ENCODE results near the gene SUSD1. TPM values are rescaled to one million over a fixed set of nuclear protein-coding genes. Genes with fewer than 3 reads are reported as not detected.

The SUSD1 gene
- total RNA-seq, 3 donors from 2014 or later = 6.4 to 17.3 (median 13.1) TPM

DNA sequence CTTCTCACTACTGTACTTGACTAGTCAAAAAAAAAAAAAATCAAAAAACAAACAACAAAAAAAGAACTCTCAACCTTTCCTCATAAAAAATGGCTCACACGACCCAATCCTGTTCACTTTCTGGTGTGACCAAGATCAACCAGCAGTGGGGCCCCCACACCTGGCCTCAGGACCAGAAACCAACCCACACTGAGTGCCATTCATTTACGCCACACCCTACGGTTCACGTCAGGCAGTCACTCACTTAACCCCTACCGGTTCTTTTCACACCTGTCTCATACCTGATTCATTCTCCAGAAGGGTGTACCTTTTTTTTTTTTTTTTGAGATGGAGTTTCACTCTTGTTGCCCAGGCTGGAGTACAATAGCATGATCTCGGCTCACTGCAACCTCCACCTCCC is 5.7 kb downstream of the SUSD1 start:
- Histone ChIP-seq H3K27ac (no peak overlapping the region), H3K9me3 (no peaks in the 10 kb centered on the region), H3K4me1 (no peaks in the 10 kb centered on the region), H3K36me3 (no peaks in the 10 kb centered on the region), H3K27me3 (no peaks in the 10 kb centered on the region), H3K4me3 (no peak overlapping the region)
- intact Hi-C loops (cut with DNase I; ENCODE audit: low total_unique reads) = no loop called here
- TF ChIP-seq, protein P1, sequence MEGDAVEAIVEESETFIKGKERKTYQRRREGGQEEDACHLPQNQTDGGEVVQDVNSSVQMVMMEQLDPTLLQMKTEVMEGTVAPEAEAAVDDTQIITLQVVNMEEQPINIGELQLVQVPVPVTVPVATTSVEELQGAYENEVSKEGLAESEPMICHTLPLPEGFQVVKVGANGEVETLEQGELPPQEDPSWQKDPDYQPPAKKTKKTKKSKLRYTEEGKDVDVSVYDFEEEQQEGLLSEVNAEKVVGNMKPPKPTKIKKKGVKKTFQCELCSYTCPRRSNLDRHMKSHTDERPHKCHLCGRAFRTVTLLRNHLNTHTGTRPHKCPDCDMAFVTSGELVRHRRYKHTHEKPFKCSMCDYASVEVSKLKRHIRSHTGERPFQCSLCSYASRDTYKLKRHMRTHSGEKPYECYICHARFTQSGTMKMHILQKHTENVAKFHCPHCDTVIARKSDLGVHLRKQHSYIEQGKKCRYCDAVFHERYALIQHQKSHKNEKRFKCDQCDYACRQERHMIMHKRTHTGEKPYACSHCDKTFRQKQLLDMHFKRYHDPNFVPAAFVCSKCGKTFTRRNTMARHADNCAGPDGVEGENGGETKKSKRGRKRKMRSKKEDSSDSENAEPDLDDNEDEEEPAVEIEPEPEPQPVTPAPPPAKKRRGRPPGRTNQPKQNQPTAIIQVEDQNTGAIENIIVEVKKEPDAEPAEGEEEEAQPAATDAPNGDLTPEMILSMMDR (IDR thresholded peaks at IDR 0.05) = no peak
- TF ChIP-seq POLR2A (IDR thresholded peaks at IDR 0.05) (no peak), POLR2AphosphoS5 (IDR thresholded peaks at IDR 0.05) (no peak)
- DNase-seq (ENCODE audit: low spot score in 2 of 2) = no peak

DNA sequence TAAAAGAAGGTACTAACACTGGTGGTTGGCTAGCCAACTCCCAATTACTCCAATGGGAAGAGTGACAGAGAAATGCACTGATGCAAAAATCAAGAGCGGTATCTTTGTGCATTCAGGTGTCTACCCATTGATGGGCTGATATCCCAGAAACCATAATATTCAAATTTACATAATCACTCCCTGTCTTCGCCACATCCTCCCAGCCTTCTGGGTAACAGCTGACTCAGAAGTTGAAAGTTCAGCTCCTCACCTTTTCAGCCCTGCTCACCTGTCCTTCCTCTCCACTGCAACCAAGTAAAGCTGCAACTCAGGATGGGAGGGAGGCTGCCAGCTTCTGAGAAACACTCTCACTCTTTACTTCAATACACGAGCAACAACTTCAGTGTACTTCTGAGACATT is 6.9 kb downstream of the SUSD1 start:
- DNase-seq (ENCODE audit: low spot score in 2 of 2) = no peak
- Histone ChIP-seq H3K36me3 (no peaks in the 10 kb centered on the region), H3K4me3 (no peak overlapping the region), H3K27me3 (no peaks in the 10 kb centered on the region), H3K27ac (no peak overlapping the region), H3K4me1 (no peaks in the 10 kb centered on the region), H3K9me3 (no peaks in the 10 kb centered on the region)
- intact Hi-C loops (cut with DNase I; ENCODE audit: low total_unique reads) = no loop called here
- TF ChIP-seq, protein P1 (IDR thresholded peaks at IDR 0.05) = no peak
- TF ChIP-seq POLR2A (IDR thresholded peaks at IDR 0.05) (no peak), POLR2AphosphoS5 (IDR thresholded peaks at IDR 0.05) (no peak)

DNA sequence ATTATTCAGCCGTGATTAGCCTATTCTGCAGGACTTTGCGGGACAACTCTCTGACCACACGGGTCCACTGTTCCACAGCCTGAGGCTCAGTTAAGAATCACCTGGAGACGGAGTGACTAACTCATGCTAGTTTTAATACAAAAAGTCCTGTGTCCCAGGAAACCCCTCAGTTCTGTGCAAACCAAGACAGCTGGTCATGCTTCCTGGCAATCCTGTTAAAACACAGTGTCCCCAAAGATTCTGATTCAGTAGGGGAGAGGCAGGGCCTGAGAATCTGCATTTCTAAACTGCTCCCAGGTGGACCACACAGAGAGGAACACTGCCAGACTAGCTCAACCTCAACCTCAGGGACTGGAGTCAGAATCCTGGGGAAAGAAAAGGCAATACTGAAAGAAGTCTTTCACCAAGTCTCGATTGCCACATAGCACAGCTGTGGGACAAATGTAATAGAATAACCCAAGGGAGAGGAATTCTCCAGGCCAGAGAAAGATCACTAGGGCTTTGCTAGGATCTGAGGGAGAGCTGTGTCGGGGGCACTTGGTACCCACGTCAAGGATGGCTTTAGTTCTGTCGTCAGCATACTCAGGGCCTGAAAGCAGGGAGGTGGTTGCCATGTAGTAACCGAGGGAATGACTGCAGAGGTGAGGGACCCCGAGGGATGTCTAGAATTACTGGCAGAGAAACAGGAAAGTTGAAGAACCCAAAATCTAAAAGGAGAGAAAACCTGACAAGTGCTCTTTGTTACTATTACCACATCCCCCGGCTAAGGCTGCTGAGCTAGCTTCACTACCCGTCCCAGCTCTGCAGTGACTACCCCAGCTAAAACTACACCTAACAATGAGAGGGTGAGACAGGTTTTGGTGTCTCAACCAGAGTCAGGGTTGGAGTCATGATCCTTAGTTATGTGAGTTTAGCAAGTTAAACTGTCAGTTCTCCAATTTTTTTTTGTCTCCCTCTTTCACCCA is 8.6 kb downstream of the SUSD1 start:
- TF ChIP-seq POLR2A (IDR thresholded peaks at IDR 0.05) (no peak), POLR2AphosphoS5 (IDR thresholded peaks at IDR 0.05) (peak in 1 of 3 donors; percentile 54)
- TF ChIP-seq, protein P1 (IDR thresholded peaks at IDR 0.05) = peak in 1 of 3 donors; percentile 6
- no peaks in the 10 kb centered on the region for H3K27me3 ChIP-seq
- DNase-seq (ENCODE audit: low spot score in 2 of 2) = peak in 1 of 2 donors; percentile 45
- H3K36me3 ChIP-seq = no peaks in the 10 kb centered on the region
- peak overlapping the region; percentile 73 to 77 for H3K27ac ChIP-seq
- H3K4me1 ChIP-seq = no peaks in the 10 kb centered on the region
- intact Hi-C loops (cut with DNase I; ENCODE audit: low total_unique reads) = no loop called here
- H3K9me3 ChIP-seq = no peaks in the 10 kb centered on the region
- H3K4me3 ChIP-seq = peak overlapping the region in 2 of 3 donors; percentile 1 to 15

DNA sequence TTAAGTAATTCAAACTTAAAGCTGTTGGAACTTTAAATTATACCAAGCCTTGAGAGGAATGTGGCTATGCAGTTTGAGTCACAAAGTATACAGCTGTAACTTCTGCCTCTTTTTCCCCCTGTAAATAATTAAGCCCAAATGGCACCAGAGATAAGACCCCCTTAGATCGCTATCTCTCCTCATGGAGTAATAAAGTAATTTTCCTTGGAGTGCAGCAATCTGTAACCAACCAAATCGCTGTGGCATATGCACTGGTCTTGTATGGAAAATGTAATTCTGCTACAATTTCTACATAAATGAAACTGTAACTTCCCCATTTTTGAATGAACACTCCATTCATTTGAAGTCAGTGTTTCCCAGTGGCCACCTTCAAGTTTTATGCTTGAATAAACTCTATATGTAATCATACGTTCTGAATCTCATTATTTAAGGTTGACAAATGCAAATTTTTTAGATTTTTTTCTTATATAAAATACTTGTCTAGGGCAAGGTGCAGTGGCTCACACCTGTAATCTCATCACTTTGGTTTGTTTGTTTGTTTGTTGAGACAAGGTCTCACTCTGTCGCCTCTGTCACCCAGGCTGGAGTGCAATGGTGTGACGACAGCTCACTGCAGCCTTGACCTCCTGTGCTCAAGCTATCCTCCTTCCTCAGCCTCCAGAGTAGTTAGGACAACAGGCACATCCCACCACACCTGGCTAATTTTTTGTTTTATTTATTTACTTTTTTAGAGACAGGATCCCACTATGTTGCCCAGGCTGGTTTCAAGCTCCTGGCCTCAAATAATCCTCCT is 12.3 kb downstream of the SUSD1 start:
- Histone ChIP-seq H3K36me3 (no peaks in the 10 kb centered on the region), H3K4me3 (no peak overlapping the region), H3K27ac (no peak overlapping the region), H3K9me3 (no peaks in the 10 kb centered on the region), H3K4me1 (no peaks in the 10 kb centered on the region), H3K27me3 (no peaks in the 10 kb centered on the region)
- intact Hi-C loops (cut with DNase I; ENCODE audit: low total_unique reads) = no loop called here
- DNase-seq (ENCODE audit: low spot score in 2 of 2) = no peak
- TF ChIP-seq, protein P1 (IDR thresholded peaks at IDR 0.05) = no peak
- TF ChIP-seq POLR2AphosphoS5 (IDR thresholded peaks at IDR 0.05) (no peak), POLR2A (IDR thresholded peaks at IDR 0.05) (no peak)
